Measurements from ENCODE around the gene ATIC. TPM values are rescaled to one million over a fixed set of nuclear protein-coding genes. Genes with fewer than 3 reads are reported as not detected.

Gene ATIC
- total and polyA plus RNA-seq, 2 donors from 2014 or later, result 75.9 to 101 TPM

- intact Hi-C loops (cut with DNase I), result no loop called here
- FAIRE-seq (no peak), DNase-seq (no peak)
- H3K9me3 ChIP-seq (ENCODE audit: control insufficient read depth in 2 of 3, insufficient read depth in 1 of 3, low read length in 3 of 3), result no peaks in the 10 kb centered on the region
- H3K36me3 ChIP-seq (ENCODE audit: control insufficient read depth in 2 of 3, insufficient read depth in 3 of 3, low read length in 3 of 3), result peaks cover 4 to 8% (median 6%) of the 10 kb centered on the region in 3 donors
- no peak overlapping the region for H3K9ac ChIP-seq (ENCODE audit: low read length in 3 of 3)
- no peak overlapping the region for H3K27ac ChIP-seq (ENCODE audit: low read depth in 2 of 2, low read length in 2 of 2)
- no peak overlapping the region for H3K4me3 ChIP-seq (ENCODE audit: low read length in 3 of 3)
- H3K4me1 ChIP-seq (ENCODE audit: control insufficient read depth in 2 of 3, insufficient read depth in 2 of 3, low read depth in 1 of 3, low read length in 3 of 3), result no peaks in the 10 kb centered on the region
- no peaks in the 10 kb centered on the region for H3K27me3 ChIP-seq (ENCODE audit: control insufficient read depth, insufficient read depth, low read length)
- no peak for TF ChIP-seq CTCF (IDR thresholded peaks at IDR 0.05; ENCODE audit: borderline replicate concordance, extremely low read depth, insufficient read depth)
Measured at GRCh38 chr2:215367662-215368492, 56.0 kb downstream of the ATIC start.

DNA sequence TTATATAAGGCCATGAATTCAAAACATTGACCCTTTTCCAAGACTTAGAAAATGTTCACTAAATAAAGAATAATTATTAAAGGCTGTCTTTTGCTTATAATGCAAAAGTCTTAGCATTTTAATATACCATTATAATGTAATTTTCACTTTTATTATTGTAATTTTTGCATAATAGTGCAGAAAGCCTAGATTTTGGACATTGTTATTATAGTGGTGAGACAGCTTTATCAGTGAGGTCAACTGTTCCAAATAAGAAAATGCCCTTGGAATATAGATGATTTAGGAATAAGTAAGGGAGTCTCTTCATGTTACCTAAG lies 56.6 kb downstream of the ATIC start:
- FAIRE-seq (no peak), DNase-seq (no peak)
- Histone ChIP-seq H3K4me1 (ENCODE audit: control insufficient read depth in 2 of 3, insufficient read depth in 2 of 3, low read depth in 1 of 3, low read length in 3 of 3) (no peaks in the 10 kb centered on the region), H3K36me3 (ENCODE audit: control insufficient read depth in 2 of 3, insufficient read depth in 3 of 3, low read length in 3 of 3) (peaks cover 0 to 8% (median 6%) of the 10 kb centered on the region in 3 donors), H3K9me3 (ENCODE audit: control insufficient read depth in 2 of 3, insufficient read depth in 1 of 3, low read length in 3 of 3) (no peaks in the 10 kb centered on the region), H3K4me3 (ENCODE audit: low read length in 3 of 3) (no peak overlapping the region), H3K27me3 (ENCODE audit: control insufficient read depth, insufficient read depth, low read length) (no peaks in the 10 kb centered on the region), H3K9ac (ENCODE audit: low read length in 3 of 3) (no peak overlapping the region), H3K27ac (ENCODE audit: low read depth in 2 of 2, low read length in 2 of 2) (no peak overlapping the region)
- no peak for TF ChIP-seq CTCF (IDR thresholded peaks at IDR 0.05; ENCODE audit: borderline replicate concordance, extremely low read depth, insufficient read depth)
- intact Hi-C loops (cut with DNase I), result no loop called here

- no peak overlapping the region for H3K4me3 ChIP-seq (ENCODE audit: low read length in 3 of 3)
- no peak overlapping the region for H3K9ac ChIP-seq (ENCODE audit: low read length in 3 of 3)
- FAIRE-seq, result no peak
- H3K4me1 ChIP-seq (ENCODE audit: control insufficient read depth in 2 of 3, insufficient read depth in 2 of 3, low read depth in 1 of 3, low read length in 3 of 3), result no peaks in the 10 kb centered on the region
- TF ChIP-seq CTCF (IDR thresholded peaks at IDR 0.05; ENCODE audit: borderline replicate concordance, extremely low read depth, insufficient read depth), result no peak
- peaks cover 0 to 12% (median 6%) of the 10 kb centered on the region in 3 donors for H3K36me3 ChIP-seq (ENCODE audit: control insufficient read depth in 2 of 3, insufficient read depth in 3 of 3, low read length in 3 of 3)
- H3K9me3 ChIP-seq (ENCODE audit: control insufficient read depth in 2 of 3, insufficient read depth in 1 of 3, low read length in 3 of 3), result no peaks in the 10 kb centered on the region
- intact Hi-C loops (cut with DNase I), result no loop called here
- DNase-seq, result no peak
- H3K27ac ChIP-seq (ENCODE audit: low read depth in 2 of 2, low read length in 2 of 2), result no peak overlapping the region
- H3K27me3 ChIP-seq (ENCODE audit: control insufficient read depth, insufficient read depth, low read length), result no peaks in the 10 kb centered on the region
Measured at GRCh38 chr2:215369181-215369760, 57.4 kb downstream of the ATIC start.

Data from kidney (tissue), 14 donors.